ENCODE results near the gene STKLD1. TPM values are rescaled to one million over a fixed set of nuclear protein-coding genes. Genes with fewer than 3 reads are reported as not detected.

The STKLD1 gene
- total and polyA plus RNA-seq, 4 donors, result 0.40 to 3.1 (median 1.1) TPM

- no peak for DNase-seq
Observed at GRCh38 chr9:133348718-133349573, 27.2 kb upstream of the STKLD1 start.

GRCh38 chr9:133349965-133350616 is 26.1 kb upstream of the STKLD1 start:
- Histone ChIP-seq H3K27ac (ENCODE audit: low read depth in 1 of 2, low read length in 1 of 2) (no peak overlapping the region), H3K4me3 (no peak overlapping the region), H3K36me3 (ENCODE audit: control insufficient read depth in 4 of 4, insufficient read depth in 4 of 4, low read length in 4 of 4) (peaks cover 12 to 64% (median 45%) of the 10 kb centered on the region in 4 donors), H3K9me3 (ENCODE audit: control insufficient read depth in 4 of 4, insufficient read depth in 3 of 4, low read length in 3 of 4) (no peaks in the 10 kb centered on the region), H3K9ac (ENCODE audit: insufficient read depth in 1 of 2, low read length in 2 of 2) (peak overlapping the region in 1 of 2 donors; percentile 98), H3K4me1 (ENCODE audit: control insufficient read depth in 5 of 5, insufficient read depth in 5 of 5, low read length in 5 of 5) (peaks cover 0 to 23% (median 12%) of the 10 kb centered on the region in 5 donors), H3K27me3 (ENCODE audit: control insufficient read depth in 3 of 3, insufficient read depth in 3 of 3, low read length in 2 of 3) (no peaks in the 10 kb centered on the region)
- TF ChIP-seq CTCF (IDR thresholded peaks at IDR 0.05; ENCODE audit: control extremely low read depth, extremely low read depth), result no peak
- no peak for DNase-seq
- no peak for ATAC-seq (ENCODE audit: insufficient read depth, low FRiP score)
- WGBS, 2 donors, result 86 to 88% methylated on average over 15 of the region's 15 CpGs

More at GRCh38 chr9:133348718-133349573, 27.2 kb upstream of the STKLD1 start:
- H3K27me3 ChIP-seq (ENCODE audit: control insufficient read depth in 3 of 3, insufficient read depth in 3 of 3, low read length in 2 of 3), result no peaks in the 10 kb centered on the region
- H3K27ac ChIP-seq (ENCODE audit: low read depth in 1 of 2, low read length in 1 of 2), result peak overlapping the region; percentile 66 to 97
- no peak for ATAC-seq (ENCODE audit: insufficient read depth, low FRiP score)
- 19 to 22% methylated on average over 25 of the region's 25 CpGs for WGBS, 2 donors
- peak overlapping the region; percentile 92 to 98 for H3K9ac ChIP-seq (ENCODE audit: insufficient read depth in 1 of 2, low read length in 2 of 2)
- peaks cover 0 to 23% (median 12%) of the 10 kb centered on the region in 5 donors for H3K4me1 ChIP-seq (ENCODE audit: control insufficient read depth in 5 of 5, insufficient read depth in 5 of 5, low read length in 5 of 5)
- H3K36me3 ChIP-seq (ENCODE audit: control insufficient read depth in 4 of 4, insufficient read depth in 4 of 4, low read length in 4 of 4), result peaks cover 12 to 71% (median 52%) of the 10 kb centered on the region in 4 donors
- H3K9me3 ChIP-seq (ENCODE audit: control insufficient read depth in 4 of 4, insufficient read depth in 3 of 4, low read length in 3 of 4), result no peaks in the 10 kb centered on the region
- TF ChIP-seq CTCF (IDR thresholded peaks at IDR 0.05; ENCODE audit: control extremely low read depth, extremely low read depth), result no peak
- H3K4me3 ChIP-seq, result peak overlapping the region; percentile 100

GRCh38 chr9:133351526-133351907 is 24.6 kb upstream of the STKLD1 start:
- no peak for DNase-seq
- no peak for TF ChIP-seq CTCF (IDR thresholded peaks at IDR 0.05; ENCODE audit: control extremely low read depth, extremely low read depth)
- H3K27me3 ChIP-seq (ENCODE audit: control insufficient read depth in 3 of 3, insufficient read depth in 3 of 3, low read length in 2 of 3), result no peaks in the 10 kb centered on the region
- H3K9me3 ChIP-seq (ENCODE audit: control insufficient read depth in 4 of 4, insufficient read depth in 3 of 4, low read length in 3 of 4), result no peaks in the 10 kb centered on the region
- no peak for ATAC-seq (ENCODE audit: insufficient read depth, low FRiP score)
- H3K27ac ChIP-seq (ENCODE audit: low read depth in 1 of 2, low read length in 1 of 2), result no peak overlapping the region
- WGBS, 2 donors, result 96% methylated on average over 3 of the region's 3 CpGs
- no peak overlapping the region for H3K4me3 ChIP-seq
- peaks cover 0 to 22% (median 9%) of the 10 kb centered on the region in 5 donors for H3K4me1 ChIP-seq (ENCODE audit: control insufficient read depth in 5 of 5, insufficient read depth in 5 of 5, low read length in 5 of 5)
- H3K36me3 ChIP-seq (ENCODE audit: control insufficient read depth in 4 of 4, insufficient read depth in 4 of 4, low read length in 4 of 4), result peaks cover 12 to 54% (median 38%) of the 10 kb centered on the region in 4 donors
- no peak overlapping the region for H3K9ac ChIP-seq (ENCODE audit: insufficient read depth in 1 of 2, low read length in 2 of 2)

All from lung (tissue), 12 donors.